Gastroesophageal sphincter (tissue), 4 donors: ENCODE measurements around the gene STEAP3. TPM values are rescaled to one million over a fixed set of nuclear protein-coding genes. Genes with fewer than 3 reads are reported as not detected.

Experiments used
- ATAC-seq: fragments of 150-250 bp; one replicate; pipeline ENCODE4 v1.9.1; 2016; ENCODE audit warnings: mild to moderate bottlenecking, moderate library complexity
- H3K27ac ChIP-seq, 4 donors: fragments of 200-600 bp; sonication (generic) in 3 of 4; 1 replicate in 3 of 4; 2 replicates in 1 of 4; pipeline ENCODE4 v1.5.1; 2016 to 2019
- H3K27me3 ChIP-seq: fragments of 200-600 bp; sonication (generic); one replicate; pipeline ENCODE4 v1.5.1; 2019
- H3K36me3 ChIP-seq, 2 donors: fragments of 200-600 bp; sonication (generic); one replicate each; pipeline ENCODE4 v1.5.1; 2019; ENCODE audit warnings: control low read depth in 1 of 2
- H3K4me1 ChIP-seq, 3 donors: fragments of 200-600 bp; sonication (generic); 1 replicate in 2 of 3; 2 replicates in 1 of 3; pipeline ENCODE4 v1.5.1; 2016 to 2019; ENCODE audit warnings: control low read depth in 2 of 3
- H3K4me3 ChIP-seq, 2 donors: fragments of 200-600 bp; sonication (generic); one replicate each; pipeline ENCODE4 v1.5.1; 2019; ENCODE audit warnings: mild to moderate bottlenecking in 1 of 2, moderate library complexity in 1 of 2
- H3K9me3 ChIP-seq, 3 donors: fragments of 200-600 bp; sonication (generic); one replicate each; pipeline ENCODE4 v1.5.1; 2017 to 2019; ENCODE audit warnings: control low read depth in 2 of 3
- EP300 ChIP-seq: sonication (generic); formaldehyde crosslinking; IDR thresholded peaks from one replicate; pipeline ENCODE4 v1.6.1; 2017; ENCODE audit warnings: antibody characterized with exemption, mild to moderate bottlenecking
- POLR2A ChIP-seq, 2 donors: fragments of 450-650 bp; IDR thresholded peaks; one replicate each; pipeline ENCODE4 v1.6.1; 2017; ENCODE audit warnings: antibody characterized with exemption in 2 of 2, mild to moderate bottlenecking in 2 of 2, moderate library complexity in 1 of 2
- POLR2AphosphoS5 ChIP-seq: sonication (generic); formaldehyde crosslinking; IDR thresholded peaks from one replicate; pipeline ENCODE4 v1.6.1; 2017; ENCODE audit warnings: antibody characterized with exemption
- WGBS, 2 donors: methylation state at CpG; one replicate each; pipeline ENCODE4 v1.1.5; 2018; ENCODE audit warnings: low coverage in 1 of 2; 5-methylcytosine and 5-hydroxymethylcytosine counted together
- total RNA-seq, 4 donors: library from RNA; depleted of rRNA; stranded (reverse); fragments of >200 nt; gene quantifications; one replicate each; pipeline ENCODE4 v1.1.0, GENCODE V29; 2016
- TF ChIP-seq, protein P1 (sequence below), 4 experiments: fragments of 200-600 bp in 2 of 4; fragments of 450-650 bp in 2 of 4; sonication (generic) in 1 of 4; IDR thresholded peaks; one replicate each; pipeline ENCODE4 v1.5.1; 2017 to 2019; ENCODE audit warnings: antibody characterized with exemption in 4 of 4, mild to moderate bottlenecking in 2 of 4, moderate library complexity in 2 of 4

The STEAP3 gene
- total RNA-seq, 4 donors from 2014 or later, result 2.0 to 10.6 (median 4.6) TPM

DNA sequence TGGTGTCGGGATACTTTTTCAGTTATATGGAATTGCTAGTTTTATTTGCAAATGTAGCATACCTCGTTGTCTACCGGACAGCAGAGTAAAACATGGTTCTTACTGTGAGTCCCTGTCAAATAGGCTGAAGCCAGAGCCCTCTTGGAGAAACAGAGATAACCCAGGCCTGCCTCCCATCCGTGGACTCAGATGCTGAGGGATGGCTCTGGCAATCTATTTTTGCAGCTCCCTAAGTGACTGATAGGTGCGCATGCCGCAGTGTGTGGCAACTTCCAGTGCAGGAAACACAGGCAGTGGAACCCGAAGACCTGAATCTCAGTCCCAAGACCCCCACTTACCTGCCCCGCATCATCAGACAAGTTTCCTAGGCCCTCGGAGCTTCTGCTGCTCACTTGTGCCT lies 33.6 kb downstream of the STEAP3 start:
- ATAC-seq, result no peak
- 92 to 100% methylated on average over 2 to 5 of the region's 9 CpGs for WGBS, 2 donors
- Histone ChIP-seq H3K4me1 (peaks cover 0 to 11% (median 0%) of the 10 kb centered on the region in 3 donors), H3K9me3 (no peaks in the 10 kb centered on the region), H3K4me3 (no peak overlapping the region), H3K36me3 (peaks cover 0 to 5% of the 10 kb centered on the region in 2 donors), H3K27me3 (no peaks in the 10 kb centered on the region), H3K27ac (no peak overlapping the region)
- no peak for TF ChIP-seq POLR2AphosphoS5
- no peak for TF ChIP-seq POLR2A (IDR thresholded peaks at IDR 0.05)
- TF ChIP-seq, protein P1, sequence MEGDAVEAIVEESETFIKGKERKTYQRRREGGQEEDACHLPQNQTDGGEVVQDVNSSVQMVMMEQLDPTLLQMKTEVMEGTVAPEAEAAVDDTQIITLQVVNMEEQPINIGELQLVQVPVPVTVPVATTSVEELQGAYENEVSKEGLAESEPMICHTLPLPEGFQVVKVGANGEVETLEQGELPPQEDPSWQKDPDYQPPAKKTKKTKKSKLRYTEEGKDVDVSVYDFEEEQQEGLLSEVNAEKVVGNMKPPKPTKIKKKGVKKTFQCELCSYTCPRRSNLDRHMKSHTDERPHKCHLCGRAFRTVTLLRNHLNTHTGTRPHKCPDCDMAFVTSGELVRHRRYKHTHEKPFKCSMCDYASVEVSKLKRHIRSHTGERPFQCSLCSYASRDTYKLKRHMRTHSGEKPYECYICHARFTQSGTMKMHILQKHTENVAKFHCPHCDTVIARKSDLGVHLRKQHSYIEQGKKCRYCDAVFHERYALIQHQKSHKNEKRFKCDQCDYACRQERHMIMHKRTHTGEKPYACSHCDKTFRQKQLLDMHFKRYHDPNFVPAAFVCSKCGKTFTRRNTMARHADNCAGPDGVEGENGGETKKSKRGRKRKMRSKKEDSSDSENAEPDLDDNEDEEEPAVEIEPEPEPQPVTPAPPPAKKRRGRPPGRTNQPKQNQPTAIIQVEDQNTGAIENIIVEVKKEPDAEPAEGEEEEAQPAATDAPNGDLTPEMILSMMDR (IDR thresholded peaks at IDR 0.05), result no peak
- no peak for TF ChIP-seq EP300

DNA sequence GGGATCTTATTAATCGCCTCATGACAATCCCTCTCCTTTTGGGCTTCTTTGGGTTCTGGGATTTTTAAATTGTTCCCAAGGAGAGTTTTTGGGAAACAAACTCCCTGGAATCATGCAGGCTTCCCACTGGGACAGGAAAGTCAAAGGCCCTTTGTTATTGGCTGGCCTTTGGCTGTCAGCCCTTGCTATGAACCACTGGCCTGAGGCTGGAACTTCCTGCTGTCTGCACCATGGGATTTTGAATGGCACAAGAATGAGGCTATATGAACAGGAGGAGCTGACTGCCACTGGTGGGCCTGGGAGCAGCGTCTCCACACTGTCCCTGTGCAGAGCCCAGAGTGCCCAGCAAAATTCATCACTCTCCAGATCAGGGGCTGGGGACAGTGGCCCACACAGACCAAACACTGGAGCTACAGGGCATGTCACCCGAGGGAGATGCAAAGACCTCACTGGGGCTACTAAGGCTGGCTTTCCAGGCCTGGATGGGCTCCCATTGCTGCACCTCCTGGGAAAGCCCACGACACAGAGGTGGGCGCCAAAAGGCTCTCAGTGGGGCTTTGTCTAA lies 35.7 kb downstream of the STEAP3 start:
- H3K27me3 ChIP-seq, result no peaks in the 10 kb centered on the region
- peaks cover 0 to 21% of the 10 kb centered on the region in 2 donors for H3K36me3 ChIP-seq
- H3K9me3 ChIP-seq, result no peaks in the 10 kb centered on the region
- TF ChIP-seq, protein P1 (IDR thresholded peaks at IDR 0.05), result no peak
- no peaks in the 10 kb centered on the region for H3K4me1 ChIP-seq
- no peak overlapping the region for H3K4me3 ChIP-seq
- no peak for ATAC-seq
- WGBS, 2 donors, result 80 to 83% methylated on average over 1 of the region's 5 CpGs
- H3K27ac ChIP-seq, result no peak overlapping the region

DNA sequence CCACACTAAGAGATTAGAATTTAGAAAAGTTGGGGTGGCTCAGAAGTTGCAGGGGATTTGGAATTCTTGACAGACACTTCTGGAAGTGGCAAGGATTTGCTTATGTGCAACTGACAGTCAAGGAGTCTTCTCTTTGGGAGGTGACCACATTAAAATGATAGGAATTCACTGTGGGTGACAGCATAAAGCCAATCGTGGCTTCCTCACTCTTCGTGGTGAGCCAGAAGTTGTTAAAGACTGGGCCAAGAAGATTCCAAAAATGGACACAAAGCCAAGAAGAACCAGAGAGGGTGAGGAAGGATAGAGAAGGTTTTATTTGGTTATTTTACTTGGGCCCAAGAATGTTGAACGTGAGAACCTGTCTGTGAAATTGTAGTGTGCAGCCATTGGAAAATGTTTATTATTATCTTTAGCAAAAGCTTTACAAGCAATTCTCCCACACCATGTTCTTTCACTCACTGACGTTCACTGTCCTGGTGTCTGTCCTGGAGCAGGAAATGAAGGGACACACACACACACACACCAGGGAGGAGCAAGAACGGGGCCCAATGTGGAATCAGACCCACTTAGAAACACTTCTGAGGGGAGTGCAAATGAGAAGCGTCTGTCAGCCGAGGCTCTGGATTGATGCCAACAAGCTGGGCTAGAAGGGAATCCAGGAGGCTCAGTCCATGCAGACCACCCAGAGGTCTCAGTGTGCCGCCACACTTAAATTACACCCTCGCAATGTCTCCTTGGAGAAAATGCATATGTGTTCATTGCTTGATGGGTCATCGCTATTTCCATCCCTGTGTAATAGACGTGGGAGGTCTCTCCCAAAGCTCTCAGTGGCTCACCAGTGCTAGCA lies 37.2 kb downstream of the STEAP3 start:
- H3K4me3 ChIP-seq, result no peak overlapping the region
- WGBS, 2 donors, result 43 to 50% methylated on average over 6 to 11 of the region's 11 CpGs
- no peak overlapping the region for H3K27ac ChIP-seq
- no peak for TF ChIP-seq EP300
- TF ChIP-seq POLR2AphosphoS5, result no peak
- TF ChIP-seq POLR2A (IDR thresholded peaks at IDR 0.05), result no peak
- TF ChIP-seq, protein P1 (IDR thresholded peaks at IDR 0.05), result no peak
- no peak for ATAC-seq
- H3K4me1 ChIP-seq, result no peaks in the 10 kb centered on the region
- peaks cover 0 to 21% of the 10 kb centered on the region in 2 donors for H3K36me3 ChIP-seq
- H3K27me3 ChIP-seq, result no peaks in the 10 kb centered on the region
- H3K9me3 ChIP-seq, result no peaks in the 10 kb centered on the region

DNA sequence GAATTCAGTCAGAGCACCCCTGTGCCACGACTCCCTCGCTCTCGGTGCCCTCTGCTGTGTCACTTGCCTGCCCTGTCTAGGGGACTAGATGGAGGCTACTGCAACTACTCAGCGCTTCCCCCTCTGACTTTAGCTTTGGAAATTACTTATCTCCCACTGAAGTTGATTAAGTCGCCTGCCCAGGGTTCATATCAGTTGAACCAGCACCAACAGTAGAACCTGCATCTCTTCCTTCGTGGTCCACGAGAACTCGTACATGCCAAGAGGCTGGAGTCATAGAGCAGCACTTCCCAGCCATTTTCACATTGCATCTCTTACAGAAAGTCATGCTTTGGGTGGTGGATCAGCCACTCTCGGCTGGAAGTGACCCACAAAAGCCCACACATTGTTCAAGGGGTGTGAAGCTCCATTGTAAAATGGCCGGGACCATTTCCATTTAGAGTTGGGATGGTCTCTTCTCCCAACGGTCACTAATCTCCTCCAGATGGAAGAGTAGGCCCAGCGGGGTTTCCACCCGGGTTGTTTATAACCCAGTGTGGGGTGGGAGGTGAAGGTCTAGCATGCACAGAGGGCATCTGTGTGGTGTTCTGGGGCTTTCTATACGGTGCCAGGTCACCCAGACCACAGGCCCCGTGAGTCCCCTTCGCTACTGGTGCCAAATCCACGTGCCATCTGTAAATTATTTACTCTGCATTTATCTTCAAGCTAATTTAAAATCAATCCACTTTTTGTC lies 38.0 kb downstream of the STEAP3 start:
- no peak overlapping the region for H3K27ac ChIP-seq
- H3K27me3 ChIP-seq, result no peaks in the 10 kb centered on the region
- H3K4me3 ChIP-seq, result no peak overlapping the region
- 84 to 100% methylated on average over 4 to 13 of the region's 17 CpGs for WGBS, 2 donors
- TF ChIP-seq, protein P1 (IDR thresholded peaks at IDR 0.05), result no peak
- TF ChIP-seq POLR2A (IDR thresholded peaks at IDR 0.05) (no peak), POLR2AphosphoS5 (no peak), EP300 (no peak)
- no peak for ATAC-seq
- no peaks in the 10 kb centered on the region for H3K9me3 ChIP-seq
- H3K36me3 ChIP-seq, result peaks cover 0 to 21% of the 10 kb centered on the region in 2 donors
- H3K4me1 ChIP-seq, result no peaks in the 10 kb centered on the region
